Panc1 (cell line): Measurements from ENCODE around the gene EML1. TPM values are rescaled to one million over a fixed set of nuclear protein-coding genes. Genes with fewer than 3 reads are reported as not detected.

ENCODE experiments used
- ATAC-seq: fragments of 200-7000 bp; cut with Tn5 transposase; 2 replicates; pipeline ENCODE4 v1.9.1; 2020; ENCODE audit warnings: mild to moderate bottlenecking, moderate library complexity
- BruUV-seq: library from RNA; stranded (reverse); fragments of 400-500 nt; replicated peaks from 2 replicates; lab custom pipeline; 2021; lab: Mats Ljungman, UMichigan
- CTCF ChIA-PET: fragments of 300-600 bp; sonication (Branson Sonifier 250); formaldehyde crosslinking; loops from one replicate; lab custom pipeline; 2022; ENCODE audit warnings: antibody characterized with exemption; lab: Charles Lee
- POLR2A ChIA-PET: fragments of 300-600 bp; sonication (Branson Sonifier 250); formaldehyde crosslinking; loops from one replicate; lab custom pipeline; 2022; ENCODE audit warnings: antibody characterized with exemption; lab: Charles Lee
- DNase-seq: peaks from one replicate; pipeline ENCODE4 v3.0.0-alpha.2; 2010; ENCODE audit warnings: low read depth, low spot score
- H3K27ac ChIP-seq: 2 replicates; pipeline ENCODE4 v1.5.1; 2011; ENCODE audit warnings: mild to moderate bottlenecking, low read length, inconsistent platforms
- H3K27me3 ChIP-seq: fragments of 200-500 bp; sonication (Bioruptor generic); 2 replicates; pipeline ENCODE4 v1.6.0; 2014; ENCODE audit warnings: low read length, inconsistent platforms; ENCODE audit not compliant: control insufficient read depth, insufficient read depth
- H3K36me3 ChIP-seq: fragments of 200-500 bp; sonication (Bioruptor generic); 2 replicates; pipeline ENCODE4 v1.5.1; 2014; ENCODE audit warnings: inconsistent platforms, mild to moderate bottlenecking, low read length, moderate library complexity; ENCODE audit not compliant: control insufficient read depth, insufficient read depth
- H3K4me1 ChIP-seq: 2 replicates; pipeline ENCODE4 v1.5.1; 2011; ENCODE audit warnings: inconsistent platforms, mild to moderate bottlenecking, low read length, moderate library complexity; ENCODE audit not compliant: control insufficient read depth, insufficient read depth
- H3K4me3 ChIP-seq, 2 experiments: 2 replicates each; pipeline ENCODE4 v1.5.1; 2011 to 2012; ENCODE audit warnings: low read depth in 2 of 2, low read length in 2 of 2, mild to moderate bottlenecking in 2 of 2, inconsistent platforms in 1 of 2, moderate library complexity in 1 of 2
- H3K9me3 ChIP-seq: fragments of 200-500 bp; sonication (Bioruptor generic); 2 replicates; pipeline ENCODE4 v1.5.1; 2014; ENCODE audit warnings: low read depth, mild to moderate bottlenecking, inconsistent platforms, low read length, moderate library complexity; ENCODE audit not compliant: control insufficient read depth, insufficient read depth
- POLR2AphosphoS5 ChIP-seq: IDR thresholded peaks from 2 replicates; pipeline ENCODE4 v1.6.1; 2012; ENCODE audit warnings: mild to moderate bottlenecking, low read depth, low read length, moderate library complexity
- REST ChIP-seq, 2 experiments: IDR thresholded peaks; 2 replicates each; pipeline ENCODE4 v1.6.1; 2011 to 2012; ENCODE audit warnings: low read depth in 2 of 2, control low read depth in 1 of 2, low read length in 1 of 2, mild to moderate bottlenecking in 1 of 2, moderate library complexity in 1 of 2; ENCODE audit not compliant: insufficient read depth in 1 of 2
- SIN3A ChIP-seq: IDR thresholded peaks from 2 replicates; pipeline ENCODE4 v1.6.1; 2012; ENCODE audit warnings: low read depth, mild to moderate bottlenecking, low read length, moderate library complexity, borderline replicate concordance; ENCODE audit not compliant: insufficient read depth
- TCF7L2 ChIP-seq: IDR thresholded peaks from 2 replicates; pipeline ENCODE4 v1.6.1; 2011; ENCODE audit warnings: mild to moderate bottlenecking, low read depth, low read length, inconsistent platforms
- in situ Hi-C: cut with HindIII; loops from 2 replicates; pipeline ENCODE4 v1.10.0; 2016; ENCODE audit warnings: low sequenced_read_pairs, low pct_unique_long_range_greater_than_20kb
- intact Hi-C: fragments of 100-400 bp; cut with micrococcal nuclease; formaldehyde crosslinking; loops from one replicate; pipeline ENCODE4 v1.10.0; 2022; ENCODE audit not compliant: unreplicated experiment
- total RNA-seq: library from RNA; stranded (reverse); gene quantifications from one replicate; pipeline ENCODE4 v1.2.1, GENCODE V29; 2021; ENCODE audit not compliant: unreplicated experiment
- TF ChIP-seq, protein P1 (sequence below): fragments of 450-650 bp; IDR thresholded peaks from 2 replicates; pipeline ENCODE4 v1.5.1; 2017; ENCODE audit warnings: mild to moderate bottlenecking

EML1 gene
- total RNA-seq, 1 experiment from 2014 or later = 35.3 TPM

DNA sequence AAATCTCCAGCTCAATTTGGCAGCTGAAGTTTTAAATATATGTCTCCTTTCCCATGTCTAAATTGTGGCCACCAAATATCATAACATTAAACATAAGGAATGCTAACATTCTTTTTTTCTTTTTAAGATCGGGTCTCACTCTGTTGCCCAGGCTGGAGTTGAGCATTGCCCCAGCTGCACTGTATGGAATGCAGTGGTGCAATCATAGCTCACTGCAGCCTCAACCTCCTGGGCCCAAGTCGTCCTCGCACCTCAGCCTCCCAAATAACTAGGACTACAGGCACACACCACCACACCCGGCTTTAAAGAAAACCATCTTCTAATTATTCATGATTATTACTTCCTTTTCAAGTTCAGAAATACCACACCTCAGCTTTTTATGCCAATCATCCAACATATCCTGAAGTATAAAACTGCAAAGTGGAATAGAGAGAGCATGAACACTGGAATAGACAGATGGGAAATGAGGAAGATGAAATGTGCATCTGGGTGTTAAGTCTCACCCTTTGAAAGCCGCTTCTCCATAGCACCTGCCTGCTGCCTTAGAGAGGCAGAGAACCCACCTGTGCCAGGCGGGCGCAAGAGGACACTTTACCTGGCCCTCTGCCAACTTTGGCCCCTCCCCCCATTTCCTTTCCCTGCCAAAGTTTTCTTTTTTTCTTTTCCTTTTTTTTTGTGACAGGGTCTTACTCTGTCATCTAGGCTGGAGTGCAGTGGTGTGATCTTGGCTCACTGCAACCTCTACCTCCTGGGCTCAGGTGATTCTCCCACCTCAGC, 2.8 kb upstream of the EML1 start:
- BruUV-seq = no TSS peak
- Histone ChIP-seq H3K4me3 (no peak overlapping the region), H3K27me3 (no peaks in the 10 kb centered on the region), H3K36me3 (no peaks in the 10 kb centered on the region), H3K27ac (no peak overlapping the region), H3K9me3 (no peaks in the 10 kb centered on the region), H3K4me1 (peaks cover 16% of the 10 kb centered on the region)
- in situ Hi-C loops = no loop called here
- POLR2A ChIA-PET = interaction anchor here (0.6 kb wide), 1 partner anchor 373 kb away, joined by 3 read pairs; no protein-coding TSS in a partner anchor
- DNase-seq = no peak
- TF ChIP-seq SIN3A = no peak
- TF ChIP-seq REST (IDR thresholded peaks at IDR 0.05; ENCODE audit: insufficient read depth in 1 of 2, low read depth in 2 of 2, low read length in 1 of 2) = no peak
- TF ChIP-seq, protein P1, sequence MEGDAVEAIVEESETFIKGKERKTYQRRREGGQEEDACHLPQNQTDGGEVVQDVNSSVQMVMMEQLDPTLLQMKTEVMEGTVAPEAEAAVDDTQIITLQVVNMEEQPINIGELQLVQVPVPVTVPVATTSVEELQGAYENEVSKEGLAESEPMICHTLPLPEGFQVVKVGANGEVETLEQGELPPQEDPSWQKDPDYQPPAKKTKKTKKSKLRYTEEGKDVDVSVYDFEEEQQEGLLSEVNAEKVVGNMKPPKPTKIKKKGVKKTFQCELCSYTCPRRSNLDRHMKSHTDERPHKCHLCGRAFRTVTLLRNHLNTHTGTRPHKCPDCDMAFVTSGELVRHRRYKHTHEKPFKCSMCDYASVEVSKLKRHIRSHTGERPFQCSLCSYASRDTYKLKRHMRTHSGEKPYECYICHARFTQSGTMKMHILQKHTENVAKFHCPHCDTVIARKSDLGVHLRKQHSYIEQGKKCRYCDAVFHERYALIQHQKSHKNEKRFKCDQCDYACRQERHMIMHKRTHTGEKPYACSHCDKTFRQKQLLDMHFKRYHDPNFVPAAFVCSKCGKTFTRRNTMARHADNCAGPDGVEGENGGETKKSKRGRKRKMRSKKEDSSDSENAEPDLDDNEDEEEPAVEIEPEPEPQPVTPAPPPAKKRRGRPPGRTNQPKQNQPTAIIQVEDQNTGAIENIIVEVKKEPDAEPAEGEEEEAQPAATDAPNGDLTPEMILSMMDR = no peak
- TF ChIP-seq TCF7L2 = no peak
- TF ChIP-seq POLR2AphosphoS5 = no peak
- CTCF ChIA-PET = no interaction called here
- ATAC-seq = no peak
- intact Hi-C loops = loop anchor here (10.0 kb wide), 1 partner anchor 94 kb away; no protein-coding TSS in a partner anchor

DNA sequence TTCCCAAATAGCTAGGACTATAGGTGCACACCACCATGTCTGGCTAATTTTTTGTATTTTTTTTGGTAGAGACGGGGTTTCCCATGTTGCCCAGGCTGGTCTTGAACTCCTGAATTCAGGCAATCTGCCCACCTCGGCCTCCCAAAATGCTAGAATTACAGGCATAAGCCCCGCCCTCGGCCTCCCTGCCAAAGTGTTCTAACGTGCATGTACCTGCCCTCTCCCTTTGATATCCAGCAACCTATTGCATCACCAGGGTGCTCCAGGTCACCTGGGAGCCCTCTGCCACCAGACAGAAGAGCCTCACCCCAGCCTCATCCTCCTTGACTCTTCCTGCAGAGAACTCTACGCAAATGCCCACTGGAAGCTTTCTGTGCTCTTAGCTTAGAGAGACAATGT, 2.2 kb upstream of the EML1 start:
- intact Hi-C loops (loop anchor here (10.0 kb wide), 1 partner anchor 94 kb away; no protein-coding TSS in a partner anchor), in situ Hi-C loops (no loop called here)
- ChIA-PET POLR2A (interaction anchor here (0.6 to 0.7 kb wide), 2 partner anchors 29 to 373 kb away, joined by 3 read pairs; no protein-coding TSS in a partner anchor), CTCF (no interaction called here)
- Histone ChIP-seq H3K27ac (no peak overlapping the region), H3K36me3 (no peaks in the 10 kb centered on the region), H3K9me3 (no peaks in the 10 kb centered on the region), H3K4me1 (peaks cover 16% of the 10 kb centered on the region), H3K27me3 (no peaks in the 10 kb centered on the region), H3K4me3 (no peak overlapping the region)
- BruUV-seq = no TSS peak
- DNase-seq (no peak), ATAC-seq (no peak)
- no peak for TF ChIP-seq TCF7L2
